SH-SY5Y (cell line): ENCODE results near the gene DOCK9.

ENCODE experiments used
- GATA2 ChIP-seq: IDR thresholded peaks from 2 replicates; pipeline ENCODE4 v1.6.1; 2011; ENCODE audit warnings: mild to moderate bottlenecking, low read depth, low read length
- GATA3 ChIP-seq: IDR thresholded peaks from 2 replicates; pipeline ENCODE4 v1.6.1; 2011; ENCODE audit warnings: low read depth, mild to moderate bottlenecking, low read length, moderate library complexity

DNA sequence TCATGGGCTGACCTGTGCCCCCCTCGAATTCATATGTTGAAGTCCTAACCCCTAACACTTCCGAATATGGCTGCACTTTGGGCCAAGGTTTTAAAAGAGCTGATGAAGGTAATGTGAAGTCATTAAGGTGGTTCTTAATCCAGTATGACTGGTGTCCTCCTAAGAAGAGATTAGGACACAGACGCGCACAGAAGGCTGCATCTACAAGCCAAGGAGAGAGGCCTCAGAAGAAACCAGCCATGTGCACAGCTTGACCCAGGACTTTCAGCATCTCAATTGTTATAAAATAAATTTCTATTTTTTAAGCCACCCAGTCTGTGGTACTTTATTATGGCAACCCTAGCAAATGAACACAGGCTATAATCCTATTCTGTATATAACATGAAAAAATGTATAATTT, 99.9 kb downstream of the DOCK9 start:
- no peak for TF ChIP-seq GATA3
- TF ChIP-seq GATA2, result no peak
